ENCODE results near the gene NKD1.

The NKD1 gene

GRCh38 chr16:50607447-50607846 lies 59.3 kb downstream of the NKD1 start:
- peak overlapping the region; percentile 90 for H3K27ac ChIP-seq (ENCODE audit: low read depth, low read length)
- peaks cover 97% of the 10 kb centered on the region for H3K4me1 ChIP-seq (ENCODE audit: insufficient read depth, low read length)
- no peaks in the 10 kb centered on the region for H3K36me3 ChIP-seq (ENCODE audit: insufficient read depth, low read length)
- no peak overlapping the region for H3K9ac ChIP-seq (ENCODE audit: low read length)
- no peaks in the 10 kb centered on the region for H3K9me3 ChIP-seq (ENCODE audit: low read length)
- no peaks in the 10 kb centered on the region for H3K27me3 ChIP-seq (ENCODE audit: control insufficient read depth in 1 of 2, insufficient read depth in 2 of 2, low read length in 2 of 2)
- H3K4me3 ChIP-seq (ENCODE audit: low read depth in 1 of 2, low read length in 2 of 2) = no peak overlapping the region

- Histone ChIP-seq H3K9me3 (ENCODE audit: low read length) (no peaks in the 10 kb centered on the region), H3K27me3 (ENCODE audit: control insufficient read depth in 1 of 2, insufficient read depth in 2 of 2, low read length in 2 of 2) (no peaks in the 10 kb centered on the region), H3K27ac (ENCODE audit: low read depth, low read length) (peak overlapping the region; percentile 90), H3K4me3 (ENCODE audit: low read depth in 1 of 2, low read length in 2 of 2) (no peak overlapping the region), H3K9ac (ENCODE audit: low read length) (no peak overlapping the region), H3K4me1 (ENCODE audit: insufficient read depth, low read length) (peaks cover 97% of the 10 kb centered on the region), H3K36me3 (ENCODE audit: insufficient read depth, low read length) (no peaks in the 10 kb centered on the region)
Measured at GRCh38 chr16:50607970-50608557, 59.9 kb downstream of the NKD1 start.

- no peaks in the 10 kb centered on the region for H3K9me3 ChIP-seq (ENCODE audit: low read length)
- peak overlapping the region; percentile 90 for H3K27ac ChIP-seq (ENCODE audit: low read depth, low read length)
- peaks cover 96% of the 10 kb centered on the region for H3K4me1 ChIP-seq (ENCODE audit: insufficient read depth, low read length)
- no peaks in the 10 kb centered on the region for H3K27me3 ChIP-seq (ENCODE audit: control insufficient read depth in 1 of 2, insufficient read depth in 2 of 2, low read length in 2 of 2)
- H3K36me3 ChIP-seq (ENCODE audit: insufficient read depth, low read length) = no peaks in the 10 kb centered on the region
- peak overlapping the region in 1 of 2 donors; percentile 7 for H3K4me3 ChIP-seq (ENCODE audit: low read depth in 1 of 2, low read length in 2 of 2)
- peak overlapping the region; percentile 21 for H3K9ac ChIP-seq (ENCODE audit: low read length)
Measured at GRCh38 chr16:50609049-50609448, 60.9 kb downstream of the NKD1 start.

- H3K27ac ChIP-seq (ENCODE audit: low read depth, low read length) = peak overlapping the region; percentile 90
Measured at GRCh38 chr16:50609471-50609870, 61.3 kb downstream of the NKD1 start.

GRCh38 chr16:50610331-50611262 lies 62.4 kb downstream of the NKD1 start:
- no peaks in the 10 kb centered on the region for H3K9me3 ChIP-seq (ENCODE audit: low read length)
- H3K36me3 ChIP-seq (ENCODE audit: insufficient read depth, low read length) = no peaks in the 10 kb centered on the region
- no peaks in the 10 kb centered on the region for H3K27me3 ChIP-seq (ENCODE audit: control insufficient read depth in 1 of 2, insufficient read depth in 2 of 2, low read length in 2 of 2)
- H3K4me1 ChIP-seq (ENCODE audit: insufficient read depth, low read length) = peaks cover 96% of the 10 kb centered on the region
- peak overlapping the region; percentile 90 for H3K27ac ChIP-seq (ENCODE audit: low read depth, low read length)
- no peak overlapping the region for H3K4me3 ChIP-seq (ENCODE audit: low read depth in 1 of 2, low read length in 2 of 2)
- H3K9ac ChIP-seq (ENCODE audit: low read length) = no peak overlapping the region

More at GRCh38 chr16:50609471-50609870, 61.3 kb downstream of the NKD1 start:
- Histone ChIP-seq H3K4me1 (ENCODE audit: insufficient read depth, low read length) (peaks cover 96% of the 10 kb centered on the region), H3K4me3 (ENCODE audit: low read depth in 1 of 2, low read length in 2 of 2) (peak overlapping the region in 1 of 2 donors; percentile 7), H3K9me3 (ENCODE audit: low read length) (no peaks in the 10 kb centered on the region), H3K36me3 (ENCODE audit: insufficient read depth, low read length) (no peaks in the 10 kb centered on the region), H3K9ac (ENCODE audit: low read length) (peak overlapping the region; percentile 21), H3K27me3 (ENCODE audit: control insufficient read depth in 1 of 2, insufficient read depth in 2 of 2, low read length in 2 of 2) (no peaks in the 10 kb centered on the region)

GRCh38 chr16:50611332-50611934 lies 63.2 kb downstream of the NKD1 start:
- H3K4me1 ChIP-seq (ENCODE audit: insufficient read depth, low read length) = peaks cover 98% of the 10 kb centered on the region
- H3K9ac ChIP-seq (ENCODE audit: low read length) = no peak overlapping the region

GRCh38 chr16:50611995-50612848 lies 64.0 kb downstream of the NKD1 start:
- H3K27me3 ChIP-seq (ENCODE audit: control insufficient read depth in 1 of 2, insufficient read depth in 2 of 2, low read length in 2 of 2) = no peaks in the 10 kb centered on the region
- H3K4me1 ChIP-seq (ENCODE audit: insufficient read depth, low read length) = peaks cover 98% of the 10 kb centered on the region
- H3K27ac ChIP-seq (ENCODE audit: low read depth, low read length) = peak overlapping the region; percentile 90
- H3K36me3 ChIP-seq (ENCODE audit: insufficient read depth, low read length) = no peaks in the 10 kb centered on the region
- no peaks in the 10 kb centered on the region for H3K9me3 ChIP-seq (ENCODE audit: low read length)
- peak overlapping the region; percentile 39 for H3K9ac ChIP-seq (ENCODE audit: low read length)
- H3K4me3 ChIP-seq (ENCODE audit: low read depth in 1 of 2, low read length in 2 of 2) = no peak overlapping the region

More at GRCh38 chr16:50611332-50611934, 63.2 kb downstream of the NKD1 start:
- Histone ChIP-seq H3K9me3 (ENCODE audit: low read length) (no peaks in the 10 kb centered on the region), H3K36me3 (ENCODE audit: insufficient read depth, low read length) (no peaks in the 10 kb centered on the region), H3K4me3 (ENCODE audit: low read depth in 1 of 2, low read length in 2 of 2) (no peak overlapping the region), H3K27me3 (ENCODE audit: control insufficient read depth in 1 of 2, insufficient read depth in 2 of 2, low read length in 2 of 2) (no peaks in the 10 kb centered on the region), H3K27ac (ENCODE audit: low read depth, low read length) (peak overlapping the region; percentile 90)

GRCh38 chr16:50612849-50613198 lies 64.6 kb downstream of the NKD1 start:
- H3K9ac ChIP-seq (ENCODE audit: low read length) = peak overlapping the region; percentile 39
- H3K36me3 ChIP-seq (ENCODE audit: insufficient read depth, low read length) = no peaks in the 10 kb centered on the region
- H3K27me3 ChIP-seq (ENCODE audit: control insufficient read depth in 1 of 2, insufficient read depth in 2 of 2, low read length in 2 of 2) = no peaks in the 10 kb centered on the region
- H3K4me1 ChIP-seq (ENCODE audit: insufficient read depth, low read length) = peaks cover 98% of the 10 kb centered on the region
- peak overlapping the region; percentile 90 for H3K27ac ChIP-seq (ENCODE audit: low read depth, low read length)
- no peak overlapping the region for H3K4me3 ChIP-seq (ENCODE audit: low read depth in 1 of 2, low read length in 2 of 2)
- no peaks in the 10 kb centered on the region for H3K9me3 ChIP-seq (ENCODE audit: low read length)

- H3K9me3 ChIP-seq (ENCODE audit: low read length) = no peaks in the 10 kb centered on the region
- peak overlapping the region; percentile 90 for H3K27ac ChIP-seq (ENCODE audit: low read depth, low read length)
- peak overlapping the region; percentile 42 for H3K9ac ChIP-seq (ENCODE audit: low read length)
- H3K36me3 ChIP-seq (ENCODE audit: insufficient read depth, low read length) = no peaks in the 10 kb centered on the region
- H3K4me1 ChIP-seq (ENCODE audit: insufficient read depth, low read length) = peaks cover 96% of the 10 kb centered on the region
- H3K27me3 ChIP-seq (ENCODE audit: control insufficient read depth in 1 of 2, insufficient read depth in 2 of 2, low read length in 2 of 2) = no peaks in the 10 kb centered on the region
- H3K4me3 ChIP-seq (ENCODE audit: low read depth in 1 of 2, low read length in 2 of 2) = peak overlapping the region in 1 of 2 donors; percentile 39
Measured at GRCh38 chr16:50613281-50613963, 65.2 kb downstream of the NKD1 start.

GRCh38 chr16:50613964-50614474 lies 65.8 kb downstream of the NKD1 start:
- H3K27me3 ChIP-seq (ENCODE audit: control insufficient read depth in 1 of 2, insufficient read depth in 2 of 2, low read length in 2 of 2) = no peaks in the 10 kb centered on the region
- peak overlapping the region in 1 of 2 donors; percentile 39 for H3K4me3 ChIP-seq (ENCODE audit: low read depth in 1 of 2, low read length in 2 of 2)
- no peaks in the 10 kb centered on the region for H3K9me3 ChIP-seq (ENCODE audit: low read length)
- peaks cover 96% of the 10 kb centered on the region for H3K4me1 ChIP-seq (ENCODE audit: insufficient read depth, low read length)
- no peaks in the 10 kb centered on the region for H3K36me3 ChIP-seq (ENCODE audit: insufficient read depth, low read length)
- H3K9ac ChIP-seq (ENCODE audit: low read length) = peak overlapping the region; percentile 42
- H3K27ac ChIP-seq (ENCODE audit: low read depth, low read length) = peak overlapping the region; percentile 87
